CD4-positive, alpha-beta T cell (primary cell): ENCODE measurements around the gene MIX23. TPM values are rescaled to one million over a fixed set of nuclear protein-coding genes. Genes with fewer than 3 reads are reported as not detected.
"Not testable (repeated sequence)": the region's sequence is repeated elsewhere in the genome, so short reads cannot be mapped to it uniquely, and the experiment has no call there.

Experiments
- ATAC-seq: fragments of 200-7000 bp; cut with Tn5 transposase; one replicate; pipeline ENCODE4 v1.10.0; 2022; ENCODE audit warnings: mild to moderate bottlenecking; ENCODE audit not compliant: poor library complexity
- CTCF ChIA-PET: fragments of 350-600 bp; sonication (Branson Sonifier 250); formaldehyde crosslinking; loops from one replicate; lab custom pipeline; 2021; ENCODE audit warnings: antibody characterized with exemption, inconsistent platforms; lab: Charles Lee
- POLR2A ChIA-PET: fragments of 350-600 bp; sonication (Branson Sonifier 250); formaldehyde crosslinking; loops from one replicate; lab custom pipeline; 2021; ENCODE audit warnings: antibody characterized with exemption, inconsistent platforms; lab: Charles Lee
- DNase-seq, 14 experiments: peaks; one replicate each; pipeline ENCODE4 v3.0.0-alpha.2; 2013 to 2020; ENCODE audit warnings: mixed read lengths in 2 of 14
- H3K27ac ChIP-seq, 2 donors: one replicate each; pipeline versions ENCODE4 v1.5.1 to v1.7.0; 2013; ENCODE audit warnings: low read length in 2 of 2, low read depth in 1 of 2, mild to moderate bottlenecking in 1 of 2
- H3K27me3 ChIP-seq, 2 experiments: 1 replicate in 1 of 2; 2 replicates in 1 of 2; pipeline versions ENCODE4 v1.6.1 to v1.7.0; 2013; ENCODE audit warnings: low read length in 2 of 2, control low read depth in 1 of 2, mild to moderate bottlenecking in 1 of 2, moderate library complexity in 1 of 2; ENCODE audit not compliant: insufficient read depth in 2 of 2, control insufficient read depth in 1 of 2
- H3K36me3 ChIP-seq: one replicate; pipeline ENCODE4 v1.6.1; 2013; ENCODE audit warnings: low read length, control low read depth; ENCODE audit not compliant: insufficient read depth
- H3K4me1 ChIP-seq: one replicate; pipeline ENCODE4 v1.6.1; 2013; ENCODE audit warnings: low read length, control low read depth; ENCODE audit not compliant: insufficient read depth
- H3K4me3 ChIP-seq: one replicate; pipeline ENCODE4 v1.5.1; 2013; ENCODE audit warnings: mild to moderate bottlenecking, low read length, moderate library complexity
- H3K9me3 ChIP-seq, 2 experiments: 1 replicate in 1 of 2; 2 replicates in 1 of 2; pipeline versions ENCODE4 v1.6.1 to v1.7.0; 2013; ENCODE audit warnings: low read length in 2 of 2, mild to moderate bottlenecking in 2 of 2, control low read depth in 1 of 2, moderate library complexity in 1 of 2; ENCODE audit not compliant: control insufficient read depth in 1 of 2, insufficient read depth in 1 of 2
- H3K27ac Mint-ChIP-seq: one replicate; pipeline ENCODE4 v1.8.0; 2020; ENCODE audit warnings: mixed read lengths
- H3K27me3 Mint-ChIP-seq: one replicate; pipeline ENCODE4 v1.8.0; 2021; ENCODE audit warnings: mixed read lengths
- H3K36me3 Mint-ChIP-seq: one replicate; pipeline ENCODE4 v1.8.0; 2021; ENCODE audit warnings: low read depth, mixed read lengths
- H3K4me1 Mint-ChIP-seq: one replicate; pipeline ENCODE4 v1.8.0; 2021; ENCODE audit warnings: low read depth, mixed read lengths
- H3K4me3 Mint-ChIP-seq: one replicate; pipeline ENCODE4 v1.8.0; 2020; ENCODE audit warnings: mild to moderate bottlenecking, mixed read lengths
- H3K9me3 Mint-ChIP-seq: one replicate; pipeline ENCODE4 v1.8.0; 2020; ENCODE audit warnings: mixed read lengths
- CTCF ChIP-seq: fragments of 200-600 bp; IDR thresholded peaks from one replicate; pipeline ENCODE4 v1.8.0; 2022; ENCODE audit warnings: antibody characterized with exemption, mild to moderate bottlenecking
- intact Hi-C, 2 experiments: fragments of 100-400 bp; cut with DNase I in 1 of 2; cut with micrococcal nuclease in 1 of 2; formaldehyde crosslinking; loops; one replicate each; pipeline versions ENCODE4 v1.15.1 to v1.9.0; 2023 to 2025; cut with DNase I, micrococcal nuclease
- total RNA-seq, 174 experiments: library from RNA in 2 of 174; stranded (reverse) in 2 of 174; gene quantifications; one replicate each; pipeline ENCODE4 v1.2.3 and lab custom pipeline; 2021 to 2026

The MIX23 gene
- total RNA-seq, 2 experiments from 2014 or later, result 12.4 to 17.5 TPM

GRCh38 chr3:122366379-122366749, 16.7 kb downstream of the MIX23 start:
- Histone ChIP-seq H3K4me1 (no peaks in the 10 kb centered on the region), H3K36me3 (peaks cover 67% of the 10 kb centered on the region), H3K9me3 (no peaks in the 10 kb centered on the region), H3K27me3 (no peaks in the 10 kb centered on the region), H3K4me3 (no peak overlapping the region), H3K27ac (no peak overlapping the region)
- intact Hi-C loops, result no loop called here
- H3K27ac Mint-ChIP-seq, result no peak overlapping the region
- H3K9me3 Mint-ChIP-seq, result no peaks in the 10 kb centered on the region
- POLR2A ChIA-PET, result no interaction called here
- no peak for DNase-seq
- CTCF ChIA-PET, result no interaction called here
- no peak for TF ChIP-seq CTCF
- H3K4me1 Mint-ChIP-seq, result no peaks in the 10 kb centered on the region
- no peak for ATAC-seq
- no peak overlapping the region for H3K4me3 Mint-ChIP-seq
- peaks cover 83% of the 10 kb centered on the region for H3K36me3 Mint-ChIP-seq
- no peaks in the 10 kb centered on the region for H3K27me3 Mint-ChIP-seq

- H3K27me3 Mint-ChIP-seq, H3K27ac Mint-ChIP-seq, ATAC-seq, H3K4me1 Mint-ChIP-seq, H3K27me3 ChIP-seq, POLR2A ChIA-PET, H3K9me3 ChIP-seq, H3K4me1 ChIP-seq, H3K9me3 Mint-ChIP-seq, H3K4me3 Mint-ChIP-seq, intact Hi-C loops, CTCF ChIA-PET, DNase-seq, H3K4me3 ChIP-seq, H3K27ac ChIP-seq: not testable (repeated sequence)
- H3K36me3 ChIP-seq, result peaks cover 64% of the 10 kb centered on the region
- peaks cover 80% of the 10 kb centered on the region for H3K36me3 Mint-ChIP-seq
These were observed 17.3 kb downstream of the MIX23 start for GRCh38 chr3:122365582-122366378.

GRCh38 chr3:122365073-122365472, 18.0 kb downstream of the MIX23 start:
- ATAC-seq (no peak), DNase-seq (no peak)
- H3K4me1 Mint-ChIP-seq, result no peaks in the 10 kb centered on the region
- intact Hi-C loops, result no loop called here
- no peaks in the 10 kb centered on the region for H3K27me3 ChIP-seq
- peaks cover 61% of the 10 kb centered on the region for H3K36me3 ChIP-seq
- H3K36me3 Mint-ChIP-seq, result peaks cover 78% of the 10 kb centered on the region
- CTCF ChIA-PET, result no interaction called here
- POLR2A ChIA-PET, result no interaction called here
- no peak overlapping the region for H3K4me3 ChIP-seq
- no peak overlapping the region for H3K27ac ChIP-seq
- H3K4me3 Mint-ChIP-seq, result no peak overlapping the region
- no peaks in the 10 kb centered on the region for H3K27me3 Mint-ChIP-seq
- no peak overlapping the region for H3K27ac Mint-ChIP-seq
- H3K9me3 ChIP-seq, result no peaks in the 10 kb centered on the region
- no peaks in the 10 kb centered on the region for H3K4me1 ChIP-seq
- no peaks in the 10 kb centered on the region for H3K9me3 Mint-ChIP-seq
- TF ChIP-seq CTCF, result no peak

GRCh38 chr3:122364490-122364889, 18.5 kb downstream of the MIX23 start:
- Mint-ChIP-seq H3K36me3 (peaks cover 79% of the 10 kb centered on the region), H3K4me1 (no peaks in the 10 kb centered on the region), H3K4me3 (no peak overlapping the region), H3K9me3 (no peaks in the 10 kb centered on the region), H3K27ac (no peak overlapping the region), H3K27me3 (no peaks in the 10 kb centered on the region)
- H3K27me3 ChIP-seq, result no peaks in the 10 kb centered on the region
- TF ChIP-seq CTCF, result no peak
- intact Hi-C loops, result no loop called here
- H3K4me1 ChIP-seq, result no peaks in the 10 kb centered on the region
- no peak overlapping the region for H3K27ac ChIP-seq
- CTCF ChIA-PET, result no interaction called here
- H3K4me3 ChIP-seq, result no peak overlapping the region
- ATAC-seq, result no peak
- DNase-seq, result no peak
- POLR2A ChIA-PET, result no interaction called here
- peaks cover 59% of the 10 kb centered on the region for H3K36me3 ChIP-seq
- no peaks in the 10 kb centered on the region for H3K9me3 ChIP-seq
